DND-41 (cell line): ENCODE results near the gene ITIH1.

ENCODE experiments used
- CTCF ChIP-seq: IDR thresholded peaks from 2 replicates; pipeline ENCODE4 v1.5.1; 2012; ENCODE audit warnings: borderline replicate concordance, low read length, moderate library complexity, mild to moderate bottlenecking; ENCODE audit not compliant: poor library complexity, severe bottlenecking; ENCODE audit errors: extremely low read depth
- EZH2 ChIP-seq: IDR thresholded peaks from 3 replicates; pipeline ENCODE4 v1.6.1; 2012; ENCODE audit warnings: borderline replicate concordance, low read depth, mild to moderate bottlenecking, moderate library complexity, low read length, inconsistent platforms; ENCODE audit not compliant: severe bottlenecking

DNA sequence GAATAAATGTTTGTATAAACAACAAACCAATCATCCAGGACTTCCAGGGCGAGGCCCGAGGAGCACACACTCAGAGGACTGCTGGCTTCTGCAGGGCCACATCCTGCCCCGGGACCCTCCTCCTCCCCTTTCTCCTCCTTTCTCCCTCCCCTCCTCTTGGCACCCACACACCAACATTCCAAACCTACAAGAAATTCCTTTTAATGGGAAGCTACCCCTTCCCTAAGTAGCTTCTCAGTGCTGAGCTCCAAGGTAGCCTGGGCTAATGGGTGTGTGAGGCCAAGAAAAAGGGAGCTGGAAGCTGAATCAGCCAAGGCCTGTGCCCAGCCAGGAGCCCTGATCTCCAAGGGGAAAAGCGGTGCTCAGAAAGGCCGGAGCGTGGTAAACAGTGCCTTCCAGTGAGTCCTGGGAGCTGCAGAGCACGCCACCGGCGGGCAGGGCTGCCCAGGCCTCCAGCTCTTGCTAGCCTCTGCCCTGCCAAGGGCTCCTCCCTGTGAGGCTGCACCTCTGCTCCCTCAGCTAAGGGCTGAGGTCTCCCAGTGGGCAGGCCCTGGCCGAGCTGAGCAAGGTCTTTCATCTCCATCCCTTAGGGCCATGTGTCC lies 21.1 kb downstream of the ITIH1 start:
- TF ChIP-seq CTCF (no peak), EZH2 (no peak)
